GM15510 (cell line): ENCODE measurements around the gene HUS1.

Experiments
- POLR2A ChIP-seq: IDR thresholded peaks from 3 replicates; pipeline ENCODE4 v1.6.1; 2011; ENCODE audit warnings: borderline replicate concordance; ENCODE audit not compliant: insufficient read length; ENCODE audit errors: extremely low read depth

Gene HUS1

GRCh38 chr7:47979145-47979831 lies at the start of gene HUS1:
Gene HUS1 (minus strand): TSS chr7:47979615. CDS start chr7:47979519, 96 bp downstream.
- peak; percentile 83 for TF ChIP-seq POLR2A

- TF ChIP-seq POLR2A, result no peak
Observed at GRCh38 chr7:48028938-48029337, 49.5 kb upstream of the HUS1 start, which contains the start of gene SUN3. Gene SUN3 (minus strand): TSS chr7:48029107. CDS start chr7:48028938, 169 bp downstream.

- no peak for TF ChIP-seq POLR2A
Observed at GRCh38 chr7:48025624-48026023, 46.2 kb upstream of the HUS1 start.

- no peak for TF ChIP-seq POLR2A
Observed at GRCh38 chr7:48017674-48018073, 38.3 kb upstream of the HUS1 start.

GRCh38 chr7:48016641-48017040 lies 37.2 kb upstream of the HUS1 start:
- TF ChIP-seq POLR2A, result no peak

GRCh38 chr7:48011951-48012350 lies 32.5 kb upstream of the HUS1 start:
- no peak for TF ChIP-seq POLR2A

- TF ChIP-seq POLR2A, result no peak
Observed at GRCh38 chr7:48011323-48011722, 31.9 kb upstream of the HUS1 start.

- no peak for TF ChIP-seq POLR2A
Observed at GRCh38 chr7:48009954-48010353, 30.5 kb upstream of the HUS1 start.

GRCh38 chr7:48009257-48009656 lies 29.8 kb upstream of the HUS1 start:
- no peak for TF ChIP-seq POLR2A

GRCh38 chr7:48006866-48007265 lies 27.5 kb upstream of the HUS1 start:
- no peak for TF ChIP-seq POLR2A

- no peak for TF ChIP-seq POLR2A
Observed at GRCh38 chr7:48004638-48005037, 25.2 kb upstream of the HUS1 start.

GRCh38 chr7:48004032-48004431 lies 24.6 kb upstream of the HUS1 start:
- no peak for TF ChIP-seq POLR2A

- no peak for TF ChIP-seq POLR2A
Observed at GRCh38 chr7:47999413-47999812, 20.0 kb upstream of the HUS1 start.

- TF ChIP-seq POLR2A, result no peak
Observed at GRCh38 chr7:47992446-47992845, 13.0 kb upstream of the HUS1 start.

GRCh38 chr7:47991741-47992311 lies 12.4 kb upstream of the HUS1 start:
- TF ChIP-seq POLR2A, result peak; percentile 65

GRCh38 chr7:47991270-47991669 lies 11.9 kb upstream of the HUS1 start:
- TF ChIP-seq POLR2A, result no peak
